ENCODE data around the gene UMPS. TPM values are rescaled to one million over a fixed set of nuclear protein-coding genes. Genes with fewer than 3 reads are reported as not detected.

The UMPS gene
- total RNA-seq, 1 experiment from 2014 or later = 46.0 TPM

- no peaks in the 10 kb centered on the region for H3K27me3 ChIP-seq (ENCODE audit: control insufficient read depth, insufficient read depth, low read length)
- ChIA-PET POLR2A (no interaction called here), CTCF (no interaction called here)
- no peaks in the 10 kb centered on the region for H3K4me1 ChIP-seq (ENCODE audit: control insufficient read depth, insufficient read depth, low read length)
- intact Hi-C loops (cut with micrococcal nuclease; ENCODE audit: unreplicated experiment) = no loop called here
- 0 out of 2 replicates have a peak, but pooled peaks cover 7% of the 10 kb centered on the region for H3K36me3 ChIP-seq (ENCODE audit: control insufficient read depth, insufficient read depth, low read length)
- in situ Hi-C loops (cut with HindIII; ENCODE audit: low pct_unique_long_range_greater_than_20kb, low sequenced_read_pairs) = no loop called here
- H3K27ac ChIP-seq (ENCODE audit: low read length) = no peak overlapping the region
- no peaks in the 10 kb centered on the region for H3K9me3 ChIP-seq (ENCODE audit: control insufficient read depth, insufficient read depth, low read depth, low read length)
- DNase-seq (ENCODE audit: low read depth, low spot score) (no peak), ATAC-seq (no peak)
- TF ChIP-seq CTCF (IDR thresholded peaks at IDR 0.05) (no peak), SIN3A (IDR thresholded peaks at IDR 0.05; ENCODE audit: borderline replicate concordance, insufficient read depth, low read depth, low read length) (no peak), POLR2AphosphoS5 (IDR thresholded peaks at IDR 0.05; ENCODE audit: low read depth, low read length) (no peak), TCF7L2 (IDR thresholded peaks at IDR 0.05; ENCODE audit: low read depth, low read length) (no peak), REST (IDR thresholded peaks at IDR 0.05; ENCODE audit: insufficient read depth in 1 of 2, low read depth in 2 of 2, low read length in 1 of 2) (no peak)
- no TSS peak for BruUV-seq (replicated peaks)
- no peak overlapping the region for H3K4me3 ChIP-seq (ENCODE audit: low read depth in 2 of 2, low read length in 2 of 2)
Observed at GRCh38 chr3:124793054-124793739, 62.9 kb downstream of the UMPS start.

- CTCF ChIA-PET = no interaction called here
- Histone ChIP-seq H3K27me3 (ENCODE audit: control insufficient read depth, insufficient read depth, low read length) (no peaks in the 10 kb centered on the region), H3K27ac (ENCODE audit: low read length) (no peak overlapping the region), H3K36me3 (ENCODE audit: control insufficient read depth, insufficient read depth, low read length) (0 out of 2 replicates have a peak, but pooled peaks cover 7% of the 10 kb centered on the region), H3K4me3 (ENCODE audit: low read depth in 2 of 2, low read length in 2 of 2) (no peak overlapping the region), H3K4me1 (ENCODE audit: control insufficient read depth, insufficient read depth, low read length) (no peaks in the 10 kb centered on the region), H3K9me3 (ENCODE audit: control insufficient read depth, insufficient read depth, low read depth, low read length) (no peaks in the 10 kb centered on the region)
- ATAC-seq (no peak), DNase-seq (ENCODE audit: low read depth, low spot score) (no peak)
- POLR2A ChIA-PET = no interaction called here
- in situ Hi-C loops (cut with HindIII; ENCODE audit: low pct_unique_long_range_greater_than_20kb, low sequenced_read_pairs) (no loop called here), intact Hi-C loops (cut with micrococcal nuclease; ENCODE audit: unreplicated experiment) (no loop called here)
- TF ChIP-seq REST (IDR thresholded peaks at IDR 0.05; ENCODE audit: insufficient read depth in 1 of 2, low read depth in 2 of 2, low read length in 1 of 2) (no peak), POLR2AphosphoS5 (IDR thresholded peaks at IDR 0.05; ENCODE audit: low read depth, low read length) (no peak), TCF7L2 (IDR thresholded peaks at IDR 0.05; ENCODE audit: low read depth, low read length) (no peak), SIN3A (IDR thresholded peaks at IDR 0.05; ENCODE audit: borderline replicate concordance, insufficient read depth, low read depth, low read length) (no peak), CTCF (IDR thresholded peaks at IDR 0.05) (no peak)
- BruUV-seq (replicated peaks) = no TSS peak
Observed at GRCh38 chr3:124796477-124796876, 66.2 kb downstream of the UMPS start.
